Measurements from ENCODE around the gene TMEM161A.
"Not testable (repeated sequence)": the region's sequence is repeated elsewhere in the genome, so short reads cannot be mapped to it uniquely, and the experiment has no call there.

TMEM161A gene

GRCh38 chr19:19179548-19180441 lies 41.5 kb upstream of the TMEM161A start:
- H3K27ac ChIP-seq (ENCODE audit: poor library complexity, severe bottlenecking), result no peak overlapping the region
- H3K9me3 ChIP-seq (ENCODE audit: severe bottlenecking), result no peaks in the 10 kb centered on the region
- H3K36me3 ChIP-seq (ENCODE audit: low read depth), result peaks cover 23% of the 10 kb centered on the region
- H3K4me3 ChIP-seq (ENCODE audit: severe bottlenecking), result no peak overlapping the region
- no peak for TF ChIP-seq CTCF (IDR thresholded peaks at IDR 0.05; ENCODE audit: poor library complexity, severe bottlenecking)
- no peak for DNase-seq (ENCODE audit: low spot score)
- ATAC-seq (ENCODE audit: low read depth), result no peak
- H3K27me3 ChIP-seq (ENCODE audit: insufficient read depth, poor library complexity, severe bottlenecking), result no peaks in the 10 kb centered on the region
- no peaks in the 10 kb centered on the region for H3K4me1 ChIP-seq (ENCODE audit: insufficient read depth, poor library complexity, severe bottlenecking)

- Histone ChIP-seq H3K27me3 (ENCODE audit: insufficient read depth, poor library complexity, severe bottlenecking) (no peaks in the 10 kb centered on the region), H3K36me3 (ENCODE audit: low read depth) (peaks cover 12% of the 10 kb centered on the region), H3K9me3 (ENCODE audit: severe bottlenecking) (no peaks in the 10 kb centered on the region), H3K4me1 (ENCODE audit: insufficient read depth, poor library complexity, severe bottlenecking) (no peaks in the 10 kb centered on the region), H3K27ac (ENCODE audit: poor library complexity, severe bottlenecking) (no peak overlapping the region), H3K4me3 (ENCODE audit: severe bottlenecking) (no peak overlapping the region)
- ATAC-seq (ENCODE audit: low read depth) (no peak), DNase-seq (ENCODE audit: low spot score) (no peak)
- TF ChIP-seq CTCF (IDR thresholded peaks at IDR 0.05; ENCODE audit: poor library complexity, severe bottlenecking), result no peak
Measured at GRCh38 chr19:19176950-19177349, 38.7 kb upstream of the TMEM161A start.

GRCh38 chr19:19173243-19173642 lies 35.0 kb upstream of the TMEM161A start:
- not testable (repeated sequence) for H3K4me1 ChIP-seq (ENCODE audit: insufficient read depth, poor library complexity, severe bottlenecking); H3K27me3 ChIP-seq (ENCODE audit: insufficient read depth, poor library complexity, severe bottlenecking); DNase-seq (ENCODE audit: low spot score); H3K27ac ChIP-seq (ENCODE audit: poor library complexity, severe bottlenecking); H3K36me3 ChIP-seq (ENCODE audit: low read depth); H3K4me3 ChIP-seq (ENCODE audit: severe bottlenecking); H3K9me3 ChIP-seq (ENCODE audit: severe bottlenecking); ATAC-seq (ENCODE audit: low read depth)

- no peaks in the 10 kb centered on the region for H3K4me1 ChIP-seq (ENCODE audit: insufficient read depth, poor library complexity, severe bottlenecking)
- ATAC-seq (ENCODE audit: low read depth), result no peak; the same call in 2 of the 3 replicates
- H3K4me3 ChIP-seq (ENCODE audit: severe bottlenecking), result no peak overlapping the region
- H3K36me3 ChIP-seq (ENCODE audit: low read depth), result peaks cover 5% of the 10 kb centered on the region; the same call in 1 of the 2 replicates
- no peaks in the 10 kb centered on the region for H3K9me3 ChIP-seq (ENCODE audit: severe bottlenecking)
- no peaks in the 10 kb centered on the region for H3K27me3 ChIP-seq (ENCODE audit: insufficient read depth, poor library complexity, severe bottlenecking)
- no peak for TF ChIP-seq CTCF (IDR thresholded peaks at IDR 0.05; ENCODE audit: poor library complexity, severe bottlenecking)
- DNase-seq (ENCODE audit: low spot score), result no peak
- no peak overlapping the region for H3K27ac ChIP-seq (ENCODE audit: poor library complexity, severe bottlenecking)
Measured at GRCh38 chr19:19171821-19172532, 33.7 kb upstream of the TMEM161A start.

GRCh38 chr19:19170873-19171672 lies 32.8 kb upstream of the TMEM161A start:
- Histone ChIP-seq H3K4me1 (ENCODE audit: insufficient read depth, poor library complexity, severe bottlenecking) (no peaks in the 10 kb centered on the region), H3K27me3 (ENCODE audit: insufficient read depth, poor library complexity, severe bottlenecking) (no peaks in the 10 kb centered on the region), H3K27ac (ENCODE audit: poor library complexity, severe bottlenecking) (no peak overlapping the region), H3K9me3 (ENCODE audit: severe bottlenecking) (no peaks in the 10 kb centered on the region), H3K4me3 (ENCODE audit: severe bottlenecking) (no peak overlapping the region), H3K36me3 (ENCODE audit: low read depth) (peaks cover 5% of the 10 kb centered on the region; the same call in 1 of the 2 replicates)
- DNase-seq (ENCODE audit: low spot score), result no peak
- no peak for ATAC-seq (ENCODE audit: low read depth)
- no peak for TF ChIP-seq CTCF (IDR thresholded peaks at IDR 0.05; ENCODE audit: poor library complexity, severe bottlenecking)

Measured in RWPE2 (cell line).